Measurements from ENCODE around the gene PCCB.

DNA sequence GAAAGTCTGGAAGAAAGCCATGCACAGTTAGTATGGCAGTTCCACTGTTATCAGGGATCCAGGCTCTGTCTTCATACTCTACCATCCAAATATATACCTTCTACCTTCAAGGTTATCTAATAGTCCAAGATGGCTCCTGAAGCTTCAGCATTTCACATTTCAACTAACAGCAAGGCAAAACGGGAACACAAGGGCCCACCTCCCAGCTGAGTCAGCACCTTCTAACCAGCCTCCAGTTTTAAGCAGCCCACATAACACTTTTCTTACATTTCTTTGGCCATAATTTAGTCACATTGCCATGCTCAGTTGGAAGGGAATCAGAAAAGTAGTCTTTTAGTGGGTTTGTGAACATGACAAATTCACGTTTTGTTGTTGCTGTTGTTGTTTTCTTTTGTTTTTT lies 38.6 kb upstream of the PCCB start:
- TF ChIP-seq, protein P1, sequence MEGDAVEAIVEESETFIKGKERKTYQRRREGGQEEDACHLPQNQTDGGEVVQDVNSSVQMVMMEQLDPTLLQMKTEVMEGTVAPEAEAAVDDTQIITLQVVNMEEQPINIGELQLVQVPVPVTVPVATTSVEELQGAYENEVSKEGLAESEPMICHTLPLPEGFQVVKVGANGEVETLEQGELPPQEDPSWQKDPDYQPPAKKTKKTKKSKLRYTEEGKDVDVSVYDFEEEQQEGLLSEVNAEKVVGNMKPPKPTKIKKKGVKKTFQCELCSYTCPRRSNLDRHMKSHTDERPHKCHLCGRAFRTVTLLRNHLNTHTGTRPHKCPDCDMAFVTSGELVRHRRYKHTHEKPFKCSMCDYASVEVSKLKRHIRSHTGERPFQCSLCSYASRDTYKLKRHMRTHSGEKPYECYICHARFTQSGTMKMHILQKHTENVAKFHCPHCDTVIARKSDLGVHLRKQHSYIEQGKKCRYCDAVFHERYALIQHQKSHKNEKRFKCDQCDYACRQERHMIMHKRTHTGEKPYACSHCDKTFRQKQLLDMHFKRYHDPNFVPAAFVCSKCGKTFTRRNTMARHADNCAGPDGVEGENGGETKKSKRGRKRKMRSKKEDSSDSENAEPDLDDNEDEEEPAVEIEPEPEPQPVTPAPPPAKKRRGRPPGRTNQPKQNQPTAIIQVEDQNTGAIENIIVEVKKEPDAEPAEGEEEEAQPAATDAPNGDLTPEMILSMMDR (IDR thresholded peaks at IDR 0.05): no peak
- no peak for TF ChIP-seq POLR2A (IDR thresholded peaks at IDR 0.05)
